Posterior cingulate gyrus (tissue), 11 donors: ENCODE results near the gene PLCH2.
"Not testable (repeated sequence)": the region's sequence is repeated elsewhere in the genome, so short reads cannot be mapped to it uniquely, and the experiment has no call there.

Experiments used
- DNase-seq, 10 donors: peaks; one replicate each; pipeline versions ENCODE4 v3.0.0 to v3.0.0-alpha.2; 2020 to 2021; ENCODE audit warnings: mixed read lengths in 3 of 10
- intact Hi-C: fragments of 100-400 bp; cut with DNase I; formaldehyde crosslinking; loops from one replicate; pipeline ENCODE4 v1.15.1; 2023

The PLCH2 gene

DNA sequence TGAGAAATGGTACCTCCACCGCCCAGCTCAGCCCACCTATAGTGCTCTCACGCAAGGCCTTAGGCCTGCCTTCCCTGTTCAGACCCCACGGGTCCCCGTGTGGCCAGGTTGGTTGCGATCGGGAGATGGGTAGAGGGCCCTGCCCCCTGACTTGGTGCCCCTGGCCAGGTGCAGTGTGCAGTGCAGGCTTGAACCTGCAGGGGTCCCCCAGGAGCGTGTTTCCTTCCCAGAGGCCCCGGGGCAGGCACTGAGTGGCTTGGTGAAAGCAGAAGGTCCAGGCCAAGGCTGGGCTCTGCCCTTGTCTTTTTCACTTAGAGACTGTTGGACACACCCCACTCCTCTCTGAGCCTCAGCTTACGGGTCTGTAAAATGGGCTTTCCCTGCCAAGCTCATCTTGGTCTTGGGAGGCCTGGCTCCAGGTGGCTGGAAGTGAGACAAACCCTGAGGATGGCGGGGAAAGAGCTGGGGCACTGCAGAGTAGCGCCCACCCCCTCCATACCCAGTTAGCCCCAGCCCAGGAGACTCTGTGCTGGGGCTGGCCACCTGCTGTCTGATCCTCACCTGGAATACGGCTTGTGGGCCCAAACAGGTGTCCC is 63.3 kb downstream of the PLCH2 start:
- DNase-seq, result no peak
- intact Hi-C loops, result no loop called here

DNA sequence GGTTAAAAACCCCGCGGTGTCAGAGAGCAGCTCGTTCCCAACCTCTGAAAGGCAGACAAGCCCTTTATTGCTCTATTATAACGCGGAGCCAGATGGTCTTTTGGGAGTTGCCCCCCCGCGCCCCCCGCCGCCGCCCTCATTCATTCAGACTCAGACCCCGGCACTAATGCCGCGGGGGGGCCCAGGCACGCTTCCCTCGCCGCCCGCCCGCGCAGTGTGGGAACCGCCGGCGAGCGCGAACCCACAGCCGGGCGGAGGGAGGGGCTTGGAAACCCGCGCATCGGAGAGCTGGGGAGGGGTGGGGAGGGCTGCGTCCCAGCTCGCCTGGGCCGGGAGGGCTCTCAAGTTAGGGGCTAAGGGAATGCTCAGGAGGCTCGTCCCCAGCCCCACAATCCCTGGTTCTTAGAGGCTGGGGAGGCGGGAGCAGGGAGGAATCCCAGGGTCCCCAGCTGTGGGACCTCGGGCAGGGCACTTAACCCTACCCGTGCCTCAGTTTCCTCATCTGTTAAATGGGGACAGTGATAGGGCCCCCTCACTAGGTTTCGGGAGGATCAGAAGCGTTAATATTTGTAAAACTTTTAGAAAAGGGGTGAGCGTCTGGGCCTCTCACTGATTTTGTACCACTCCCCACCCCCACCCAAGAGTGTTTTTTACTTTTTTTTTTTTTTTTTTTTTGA is 64.9 kb downstream of the PLCH2 start:
- DNase-seq, result no peak
- intact Hi-C loops, result loop anchor here (5.0 kb wide), 1 partner anchor 84 kb away; no protein-coding TSS in a partner anchor

DNA sequence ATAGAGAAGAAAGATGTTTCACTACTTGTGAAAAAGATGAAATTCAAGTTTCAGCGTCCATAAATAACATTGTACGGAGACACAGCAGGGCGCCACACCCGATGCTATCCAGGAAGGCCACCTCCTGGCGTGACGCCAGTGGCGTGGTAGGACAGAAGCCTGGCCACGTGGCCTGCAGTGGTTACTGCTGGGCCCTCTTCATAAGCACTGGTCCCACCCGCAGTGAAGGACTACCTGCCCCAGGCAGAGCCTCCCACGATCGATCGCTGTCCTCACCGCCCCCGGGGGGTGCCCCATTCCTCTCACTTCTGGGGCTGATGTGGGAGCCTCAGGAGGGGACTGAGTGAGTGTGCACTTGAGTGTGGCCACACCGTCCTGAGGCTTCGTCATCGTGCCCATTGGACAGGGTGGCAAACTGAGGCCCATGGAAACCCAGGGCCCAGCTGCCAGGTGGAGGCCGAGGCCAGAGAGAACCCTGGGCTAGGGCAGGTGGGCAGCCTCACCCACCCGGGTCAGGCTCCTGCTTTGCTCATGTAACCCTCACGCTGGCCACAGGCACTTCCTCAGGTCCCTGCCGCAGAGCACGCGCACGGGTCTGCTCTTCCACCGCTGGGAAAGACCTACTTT is 65.6 kb downstream of the PLCH2 start:
- intact Hi-C loops, result loop anchor here (5.0 kb wide), 1 partner anchor 84 kb away; no protein-coding TSS in a partner anchor
- no peak for DNase-seq

DNA sequence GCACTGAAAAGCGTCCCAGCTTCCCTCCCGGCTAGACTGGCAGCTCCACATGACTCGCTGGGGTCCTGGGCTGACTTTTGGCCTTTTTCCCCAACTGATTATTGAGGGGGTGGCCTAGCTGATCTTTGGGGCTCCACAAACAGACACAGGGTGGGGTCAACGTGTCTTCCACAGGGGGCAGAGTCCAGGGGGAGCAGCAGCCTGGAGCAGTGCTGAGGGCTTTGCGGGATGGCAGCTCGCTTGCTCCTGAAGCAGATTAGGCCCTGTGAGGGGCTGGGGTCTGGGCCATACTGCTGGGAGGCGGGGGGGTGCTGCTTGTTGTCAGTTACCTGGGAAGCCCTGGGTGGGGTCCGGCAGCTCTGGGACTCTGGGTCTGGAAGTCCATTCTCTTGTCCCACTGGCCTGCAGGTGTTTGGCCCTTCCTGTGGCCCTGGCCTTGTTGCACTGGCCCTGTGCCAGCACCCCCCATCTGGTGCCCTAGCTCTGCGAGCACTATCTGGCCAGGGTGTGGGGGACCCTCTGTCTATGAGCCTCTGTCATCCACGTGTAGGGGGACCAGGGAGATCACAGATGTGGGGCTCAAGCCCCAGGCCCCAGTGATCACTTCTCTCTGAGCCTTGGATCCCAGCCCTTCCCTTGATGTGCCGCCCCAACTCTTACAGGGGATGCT is 66.3 kb downstream of the PLCH2 start:
- DNase-seq, result no peak
- intact Hi-C loops, result loop anchor here (5.0 kb wide), 1 partner anchor 85 kb away; no protein-coding TSS in a partner anchor

DNA sequence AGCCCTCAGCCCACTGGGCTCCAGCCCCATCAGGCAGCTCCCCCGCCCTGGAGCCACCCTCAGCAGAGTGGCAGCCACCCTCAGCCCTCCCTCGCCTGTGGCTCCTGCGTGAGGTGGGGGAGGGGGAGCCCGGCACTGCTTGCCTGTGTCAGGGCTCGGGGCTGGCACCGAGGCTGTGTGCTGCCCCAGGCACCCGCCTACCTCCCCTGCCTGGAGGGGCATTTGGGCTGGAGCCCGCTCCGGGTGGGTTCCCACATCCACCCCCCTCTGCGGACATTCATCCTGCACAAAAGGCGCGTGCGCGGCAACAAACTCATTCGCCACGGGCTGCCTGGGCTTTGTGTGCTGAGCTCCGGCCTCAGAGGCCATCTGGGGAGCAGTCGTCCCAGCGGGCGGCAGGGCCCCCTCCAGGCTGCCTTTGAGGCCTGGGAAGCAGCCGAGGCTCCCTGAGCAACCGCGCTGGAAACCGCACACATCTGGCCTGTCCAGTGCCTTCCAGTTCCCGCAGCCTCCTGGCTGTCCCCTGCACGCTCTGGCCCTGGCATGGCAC is 67.5 kb downstream of the PLCH2 start:
- peak in 7 of 10 donors; percentile 42 to 93 (median 74) for DNase-seq
- intact Hi-C loops, result loop anchor here (5.0 kb wide), 1 partner anchor 86 kb away; no protein-coding TSS in a partner anchor

DNA sequence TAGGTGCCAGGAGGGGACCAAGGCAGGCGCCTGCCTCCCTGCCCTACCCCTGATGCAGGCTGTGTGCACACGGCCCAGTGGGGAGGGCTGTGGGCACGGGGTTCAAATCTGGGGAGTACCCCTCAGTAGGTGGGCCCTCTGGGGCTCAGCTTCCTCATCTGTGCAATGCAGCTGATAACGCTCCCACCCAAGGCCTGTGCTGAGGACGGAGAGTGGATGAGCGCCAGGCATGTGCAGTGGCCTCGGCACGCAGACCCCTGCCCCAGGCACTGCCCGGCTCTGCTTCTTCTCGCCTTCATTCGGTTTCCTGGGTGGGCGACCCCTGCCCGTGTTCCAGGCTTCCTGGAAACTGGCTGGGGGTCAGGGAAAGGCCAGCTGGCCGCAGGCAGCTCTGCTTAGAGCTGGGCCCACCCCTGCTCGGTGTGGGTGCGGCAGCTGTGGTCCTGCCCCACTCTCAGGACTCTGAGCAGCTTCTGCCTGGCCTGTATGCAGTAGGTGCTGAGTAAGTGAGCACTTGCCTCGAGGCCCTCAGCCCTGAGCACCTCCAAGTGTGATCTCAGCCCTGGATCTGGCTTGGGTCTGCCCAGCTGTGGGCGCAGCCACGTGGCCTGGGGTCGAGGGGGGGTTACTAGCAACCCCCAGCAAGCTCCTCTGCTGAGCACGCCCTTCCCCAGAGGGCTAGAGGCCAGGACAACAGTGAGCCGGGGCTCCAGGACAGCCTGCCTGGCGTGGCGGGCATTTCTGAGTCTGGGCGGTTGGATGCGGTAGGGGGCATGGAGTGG is 68.2 kb downstream of the PLCH2 start:
- intact Hi-C loops, result loop anchor here (5.0 kb wide), 1 partner anchor 87 kb away; no protein-coding TSS in a partner anchor
- DNase-seq, result peak in 1 of 10 donors; percentile 41

DNA sequence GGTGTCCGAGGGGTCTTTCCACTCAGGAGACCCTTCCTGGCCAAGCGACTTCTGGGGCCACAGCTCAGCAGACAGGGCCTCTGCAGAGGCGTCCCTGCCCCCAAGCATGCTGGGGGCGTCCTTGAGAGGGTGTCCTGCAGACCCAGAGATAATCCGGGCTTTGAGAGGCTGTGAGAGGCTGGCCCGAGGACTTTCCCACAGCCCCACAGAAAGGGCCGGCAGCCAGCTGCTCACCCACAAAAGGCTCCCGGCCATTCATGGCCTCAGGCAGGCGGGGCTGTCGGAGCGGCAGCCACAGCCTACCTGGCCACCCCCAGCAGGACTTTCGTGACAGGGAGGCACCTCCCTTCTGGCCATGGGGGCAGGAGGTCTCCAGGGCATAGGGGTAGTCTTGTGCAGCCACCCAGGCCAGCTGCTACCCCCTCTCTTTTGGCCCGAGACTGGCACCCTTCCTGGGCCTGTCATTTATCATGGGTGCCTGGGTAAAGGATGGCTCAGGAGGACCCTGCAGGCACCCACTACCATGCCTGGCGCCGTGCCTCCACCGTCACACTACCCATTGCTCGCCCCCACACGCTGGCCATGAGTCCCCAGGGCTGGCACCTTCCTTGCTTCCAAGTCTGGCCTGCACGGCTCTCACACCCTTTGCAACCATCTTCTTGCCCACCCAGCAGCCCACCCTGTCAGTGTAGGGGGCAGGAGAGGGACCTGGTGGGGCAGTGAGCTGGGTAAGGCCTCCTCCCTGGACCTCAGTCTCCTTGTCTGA is 69.0 kb downstream of the PLCH2 start:
- intact Hi-C loops, result loop anchor here (5.0 kb wide), 1 partner anchor 88 kb away; no protein-coding TSS in a partner anchor
- DNase-seq, result no peak

DNA sequence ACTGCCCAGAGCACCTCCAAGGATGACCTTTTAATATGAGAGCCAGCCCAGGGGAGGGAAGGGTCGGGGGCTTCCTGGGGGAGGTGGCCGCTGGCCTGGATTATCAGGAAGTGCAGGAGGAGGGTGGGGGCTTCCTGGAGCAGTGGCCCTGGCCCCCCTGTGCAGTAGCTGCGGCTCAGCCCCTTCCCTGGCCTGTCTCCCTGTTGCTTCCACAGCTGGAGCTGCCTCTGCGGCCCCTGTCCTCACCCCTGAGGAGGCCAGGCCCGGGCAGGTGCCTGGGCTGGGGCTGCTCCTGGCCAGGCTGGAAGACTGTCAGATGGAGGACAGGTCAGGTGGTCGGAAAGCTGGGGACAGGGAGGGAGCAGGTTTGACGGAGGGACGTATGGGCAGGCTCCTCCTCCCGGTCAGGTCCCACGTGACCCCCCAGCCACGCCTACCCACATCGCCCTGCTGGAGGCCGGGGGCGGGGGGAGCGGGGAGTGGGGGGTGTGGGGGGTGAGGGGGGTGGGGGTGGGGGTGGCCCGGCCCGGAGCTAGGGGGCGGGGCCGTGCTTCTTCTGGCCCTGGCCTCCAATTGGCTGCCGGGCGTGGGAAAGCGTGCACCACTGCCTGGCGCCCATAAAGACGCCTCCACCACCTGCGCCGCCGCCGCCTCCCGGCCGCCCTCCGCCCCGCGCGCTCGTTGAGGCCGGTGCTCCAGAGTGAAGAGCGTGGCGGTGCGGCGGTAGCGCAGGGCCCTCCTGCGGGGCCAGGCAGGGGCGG is 69.8 kb downstream of the PLCH2 start:
- DNase-seq, result peak; percentile 64 to 97 (median 76)
- intact Hi-C loops, result no loop called here

DNA sequence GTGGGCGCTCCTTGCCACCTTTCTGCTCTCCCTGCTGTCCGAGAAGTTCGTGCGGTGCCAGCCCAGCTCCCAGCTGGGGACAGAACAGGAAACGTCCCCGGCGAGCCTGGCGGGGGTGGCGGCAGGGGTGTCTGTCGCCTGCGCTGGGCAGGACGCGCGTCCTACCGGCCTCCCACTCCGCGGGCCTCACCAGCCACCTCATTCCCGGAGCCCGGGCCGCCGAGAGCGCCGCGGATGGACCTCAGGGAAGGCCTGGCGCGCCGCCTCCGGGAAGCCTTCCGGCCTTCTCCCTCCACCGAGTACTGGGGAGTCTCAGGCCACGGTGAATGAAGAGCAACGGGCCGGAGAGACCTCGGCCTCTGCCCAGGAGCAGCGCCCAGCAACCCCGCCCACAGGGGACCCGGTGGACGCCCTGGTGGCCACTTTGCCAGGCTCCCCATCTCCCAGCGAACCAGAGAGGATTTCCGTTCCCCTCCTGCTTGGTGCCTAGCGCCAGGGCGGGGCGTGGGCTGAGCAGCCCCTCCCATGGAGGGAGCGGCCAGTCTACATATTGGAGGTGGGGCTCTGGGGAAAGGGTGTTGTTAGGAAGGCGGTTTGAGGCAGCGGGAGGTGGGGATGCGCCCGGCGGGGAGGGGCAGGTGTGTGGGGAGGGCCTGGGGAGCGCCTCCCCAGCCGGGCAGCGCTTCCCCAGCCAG is 70.6 kb downstream of the PLCH2 start:
- intact Hi-C loops, result no loop called here
- peak in 6 of 10 donors; percentile 54 to 93 (median 76) for DNase-seq

DNA sequence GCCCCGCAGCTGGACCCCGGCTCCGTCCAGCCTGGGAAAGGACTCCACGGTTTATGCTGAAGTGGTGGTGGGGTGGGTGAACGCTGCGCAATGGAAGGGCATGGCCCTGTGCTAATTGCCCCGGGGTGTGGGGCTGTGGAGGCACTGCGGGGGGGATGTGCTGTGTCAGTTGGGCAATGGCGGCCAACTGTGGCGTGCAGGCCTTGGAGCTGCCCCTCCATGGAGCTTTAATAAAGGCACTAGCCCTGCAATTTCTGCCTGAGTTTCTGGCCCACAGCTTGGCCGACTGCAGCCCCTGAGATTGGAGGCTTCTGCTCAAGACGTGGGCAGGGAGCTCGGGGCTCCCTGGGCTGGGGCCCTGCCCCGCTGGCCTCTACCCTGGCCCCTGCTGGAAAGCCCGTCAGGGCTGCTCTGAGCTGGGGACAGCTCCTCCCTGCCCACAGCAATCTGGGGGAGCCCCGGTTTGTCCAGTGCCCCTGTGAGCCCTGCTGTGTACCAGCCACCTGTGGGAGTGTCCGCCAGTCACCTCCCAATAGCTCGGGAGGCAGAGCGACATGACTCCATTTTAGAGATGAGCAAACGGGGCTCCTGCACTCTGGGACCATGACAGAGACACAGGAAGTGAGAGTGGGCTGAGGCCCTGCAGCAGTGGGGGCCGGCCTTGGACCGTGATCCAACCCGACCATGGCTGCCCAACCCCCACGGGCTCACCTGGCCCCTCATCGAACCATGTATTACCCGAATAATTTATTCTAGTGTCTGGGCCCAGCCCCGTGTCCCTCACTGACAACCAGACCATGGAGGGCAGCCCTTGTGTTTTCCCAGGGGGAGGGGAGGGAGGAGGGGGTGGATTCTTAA is 71.3 kb downstream of the PLCH2 start:
- intact Hi-C loops, result loop anchor here (1.0 to 2.0 kb wide), 3 partner anchors 21 to 133 kb away; partner anchors contain the start of genes PANK4 and PRXL2B
- no peak for DNase-seq

DNA sequence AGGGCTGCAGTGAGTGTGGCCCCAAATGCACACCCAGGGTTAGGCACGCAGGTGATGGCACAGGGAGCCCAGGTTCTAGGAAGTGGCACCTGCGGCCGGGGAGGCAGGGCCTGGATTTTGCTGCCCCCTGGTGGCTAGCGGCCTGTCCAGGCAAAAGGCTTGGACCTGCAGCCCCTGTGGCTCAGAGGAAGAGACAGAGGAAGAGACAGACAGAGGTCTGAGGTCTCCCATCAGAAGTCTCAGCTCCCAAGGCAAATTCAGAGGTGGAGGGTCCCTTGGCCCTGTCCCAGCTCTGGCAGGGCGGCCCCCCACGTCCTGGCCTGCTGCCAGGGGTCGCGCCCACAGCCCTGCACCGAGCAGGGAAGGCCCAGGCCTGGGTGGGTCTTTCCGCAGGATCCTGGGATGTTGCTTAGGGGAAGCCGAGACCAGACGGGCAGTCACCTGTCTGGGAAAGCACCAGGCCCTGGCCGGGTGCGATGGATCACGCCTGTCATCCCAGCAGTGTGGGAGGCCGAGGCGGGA is 72.0 kb downstream of the PLCH2 start:
- intact Hi-C loops, result loop anchor here (1.0 to 2.0 kb wide), 3 partner anchors 21 to 134 kb away; partner anchors contain the start of genes PANK4 and PRXL2B
- peak; percentile 72 to 97 (median 84) for DNase-seq

DNA sequence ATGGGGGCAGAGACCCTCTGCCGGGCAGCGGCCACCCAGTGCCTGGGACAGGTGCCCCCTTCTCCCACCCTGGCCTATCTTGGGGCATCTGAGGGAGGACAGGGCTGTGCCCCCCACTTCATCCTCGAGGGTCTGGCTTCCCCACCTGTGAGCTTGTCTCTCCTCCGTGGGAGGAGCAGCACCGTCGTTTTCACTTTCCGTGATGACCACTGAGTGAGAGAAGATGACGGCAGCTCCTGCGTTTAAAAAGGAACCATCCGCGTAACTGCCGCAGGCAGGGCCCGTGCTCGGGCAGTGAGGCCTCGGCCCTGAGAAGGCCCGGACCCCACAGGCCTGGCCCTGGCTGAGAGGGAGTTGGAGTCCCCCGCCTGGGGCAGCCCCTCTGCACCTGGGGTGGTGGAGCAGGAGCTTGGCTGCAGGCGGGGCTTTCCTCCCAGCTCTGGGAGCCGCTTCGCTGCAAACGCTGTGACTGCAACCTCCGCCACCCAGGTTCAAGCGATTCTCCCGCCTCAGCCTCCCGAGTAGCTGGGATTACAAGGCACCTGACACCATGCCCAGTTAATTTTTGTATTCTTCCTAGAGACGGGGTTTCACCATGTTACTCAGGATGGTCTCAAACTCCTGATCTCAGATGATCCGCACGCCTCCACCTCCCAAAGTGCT is 73.4 kb downstream of the PLCH2 start:
- intact Hi-C loops, result loop anchor here (2.0 kb wide), 2 partner anchors 23 to 37 kb away; partner anchors contain the start of genes PANK4 and PRXL2B

DNA sequence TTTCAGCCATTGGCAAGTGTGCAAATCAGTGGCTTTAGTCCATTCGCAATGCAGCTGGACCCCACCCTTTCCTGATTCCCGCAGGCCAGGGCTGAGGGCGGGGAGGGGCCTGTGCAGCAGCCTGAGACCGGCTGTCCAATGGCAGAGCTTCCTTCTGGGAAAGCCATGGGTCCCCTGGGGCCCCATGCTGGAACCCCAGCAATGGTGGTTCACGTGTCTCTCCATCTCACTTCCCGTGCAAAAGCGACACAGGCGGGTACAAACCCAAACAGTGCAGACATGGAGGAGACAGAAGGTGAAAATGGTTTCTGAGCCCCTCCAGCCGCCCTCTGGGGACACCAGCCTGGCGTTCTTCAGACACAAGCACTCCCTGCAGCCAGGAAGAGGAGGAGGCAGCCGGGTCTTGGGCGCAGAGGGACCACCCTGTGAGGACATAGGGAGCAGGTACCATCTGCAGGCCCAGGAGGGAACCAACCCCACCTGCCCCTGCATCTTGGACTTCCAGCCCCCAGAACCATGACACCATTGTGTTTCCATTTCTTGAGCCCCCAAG is 74.3 kb downstream of the PLCH2 start:
- DNase-seq, intact Hi-C loops: not testable (repeated sequence)

More for the DNA sequence above, 73.4 kb downstream of the PLCH2 start:
- not testable (repeated sequence) for DNase-seq

DNA sequence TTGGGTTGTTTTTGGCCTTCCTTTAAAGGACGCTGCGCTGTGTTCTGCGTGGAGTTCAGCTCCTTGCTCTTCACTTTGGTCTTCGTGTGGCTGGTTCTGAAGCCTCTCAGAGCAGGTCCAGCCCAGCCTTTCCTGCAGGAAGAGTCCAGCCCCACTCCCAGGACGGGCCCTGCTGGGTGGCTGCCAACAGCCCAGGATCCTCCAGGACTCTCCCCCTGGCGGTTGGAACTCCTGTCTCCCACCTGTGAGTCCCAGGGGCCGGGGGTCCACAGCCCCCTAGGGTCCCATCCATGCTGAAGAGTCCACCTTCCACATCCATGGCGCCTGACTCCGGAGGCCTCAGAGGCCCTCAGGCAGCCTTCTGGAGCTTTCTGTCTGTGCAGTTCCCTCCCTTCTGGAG is 75.5 kb downstream of the PLCH2 start:
- intact Hi-C loops, DNase-seq: not testable (repeated sequence)

DNA sequence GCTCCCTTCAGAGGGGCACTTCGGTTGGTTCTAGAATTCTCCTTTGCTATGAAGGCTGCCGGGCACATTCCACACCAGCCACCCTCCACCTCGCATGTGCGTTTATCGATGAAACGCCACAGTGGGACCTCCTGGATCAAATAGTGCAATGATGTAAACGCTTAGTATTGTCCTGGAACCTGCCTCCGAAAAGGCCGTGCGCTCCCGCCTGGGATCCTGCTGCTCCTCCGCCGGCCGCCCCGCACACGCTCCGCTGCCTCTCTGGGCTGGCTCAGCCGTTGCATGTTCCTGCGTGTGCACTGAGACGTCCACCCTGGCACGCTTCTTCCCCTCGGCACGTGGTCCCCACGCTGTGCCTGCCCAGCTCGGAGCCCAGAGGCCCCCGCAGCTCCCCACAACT is 76.1 kb downstream of the PLCH2 start:
- DNase-seq, result no peak
- intact Hi-C loops, result no loop called here
